NCI-H187 (cell line): ENCODE data around the gene F3.

Experiments
- DNase-seq, 2 experiments: peaks; one replicate each; lab custom pipeline; 2025; lab: John Stamatoyannopoulos, UW

Gene F3

DNA sequence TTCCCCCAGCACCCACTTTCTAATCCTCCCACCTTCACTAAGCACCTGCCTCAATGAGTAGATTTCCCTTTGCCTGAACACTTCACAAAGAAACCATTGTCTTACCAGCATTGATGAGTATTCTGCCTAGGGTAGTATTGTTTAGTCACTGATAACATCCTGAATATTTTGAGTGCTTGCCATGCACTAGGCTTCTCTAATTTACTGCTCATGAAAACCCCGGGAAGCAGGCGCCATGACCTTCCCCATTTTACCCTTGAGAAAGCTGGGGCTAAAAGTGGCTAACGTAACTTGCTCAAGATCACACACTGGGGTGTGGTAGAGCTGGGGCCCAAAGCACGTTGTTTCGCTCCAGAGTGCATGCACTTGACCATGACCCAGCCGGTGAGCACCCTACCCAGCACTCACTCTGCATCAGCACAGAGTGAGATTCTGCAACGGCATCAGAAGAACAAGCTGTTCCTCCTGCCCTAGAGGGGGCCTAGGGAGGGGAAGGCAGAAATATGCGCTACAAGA lies 10.6 kb upstream of the F3 start:
- DNase-seq: no peak

DNA sequence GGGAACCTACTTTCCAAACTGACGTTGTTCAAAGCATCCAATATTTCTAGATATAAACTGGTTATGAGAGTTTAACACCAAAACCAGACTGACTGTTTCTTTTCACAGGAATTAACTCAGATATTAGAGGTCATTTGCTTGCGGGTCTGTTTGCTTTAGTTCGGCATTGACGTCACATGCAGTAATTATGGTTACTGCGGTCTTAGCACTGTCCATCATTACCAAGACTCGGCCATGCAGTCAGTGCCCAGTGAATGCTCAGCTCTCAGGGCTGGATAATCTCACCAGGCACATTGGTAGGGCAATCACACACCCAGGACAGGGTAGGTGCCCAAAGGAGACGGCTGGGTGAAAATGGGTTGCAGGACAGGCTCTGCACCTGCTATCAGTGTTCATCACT lies 9.9 kb upstream of the F3 start:
- DNase-seq: no peak

DNA sequence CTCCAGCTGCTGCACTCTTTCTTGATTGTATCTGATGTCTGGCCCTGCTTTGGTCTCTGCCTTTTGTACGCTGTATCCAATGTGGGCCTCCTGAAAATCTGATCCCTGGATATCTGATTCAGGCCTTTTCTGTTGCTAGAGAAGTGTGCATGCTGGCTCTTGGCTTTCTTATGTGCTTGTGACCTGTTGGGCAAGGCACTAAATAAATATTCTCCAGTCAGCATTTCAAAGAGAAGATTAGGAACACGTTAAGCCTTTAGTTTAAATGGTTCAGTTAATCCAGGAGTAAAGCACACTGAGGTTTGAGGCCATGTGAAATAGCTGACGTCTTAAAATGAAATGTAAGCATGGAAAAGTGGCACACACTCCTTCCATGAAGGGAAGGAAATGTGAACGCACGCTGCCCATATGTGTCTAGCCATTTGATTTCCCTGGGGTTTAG lies 9.3 kb upstream of the F3 start:
- DNase-seq: no peak

DNA sequence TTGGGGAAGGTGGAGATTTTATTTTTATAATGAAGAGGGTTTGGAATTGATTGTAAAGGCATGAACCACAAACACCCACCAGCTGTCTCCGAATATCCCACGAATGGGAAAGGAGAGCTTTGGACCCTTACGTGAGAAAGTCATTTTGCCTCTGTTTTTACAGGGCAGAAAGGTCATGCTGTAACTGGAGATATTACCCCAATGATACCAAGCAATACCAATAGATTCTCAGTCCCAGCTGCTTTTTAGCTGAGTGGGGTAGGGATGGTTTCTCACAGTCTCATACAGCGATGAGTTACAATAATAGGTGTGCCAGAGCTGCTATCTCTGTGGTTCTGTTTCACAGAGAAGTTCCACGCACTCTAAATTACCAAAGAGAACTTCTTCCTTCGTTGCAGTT lies 8.8 kb upstream of the F3 start:
- DNase-seq: no peak

DNA sequence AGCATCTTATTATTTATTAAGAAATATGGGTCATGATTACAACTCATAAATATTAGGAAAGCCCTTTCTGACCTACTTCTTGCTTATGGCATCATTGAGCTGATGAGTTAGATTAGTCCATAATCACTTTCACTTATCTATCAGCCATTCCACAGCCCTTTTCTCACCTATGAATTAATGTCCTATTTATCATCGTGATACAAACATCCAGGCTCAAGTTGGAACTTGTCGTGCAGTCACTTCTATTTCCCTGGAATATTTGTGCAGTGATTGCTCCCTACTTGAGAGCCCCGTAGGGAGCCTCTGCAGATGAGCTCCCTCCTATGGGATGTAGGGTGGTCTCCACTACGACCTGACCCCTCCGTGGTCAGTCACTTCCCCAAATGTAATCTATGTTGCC lies 8.1 kb upstream of the F3 start:
- no peak for DNase-seq

DNA sequence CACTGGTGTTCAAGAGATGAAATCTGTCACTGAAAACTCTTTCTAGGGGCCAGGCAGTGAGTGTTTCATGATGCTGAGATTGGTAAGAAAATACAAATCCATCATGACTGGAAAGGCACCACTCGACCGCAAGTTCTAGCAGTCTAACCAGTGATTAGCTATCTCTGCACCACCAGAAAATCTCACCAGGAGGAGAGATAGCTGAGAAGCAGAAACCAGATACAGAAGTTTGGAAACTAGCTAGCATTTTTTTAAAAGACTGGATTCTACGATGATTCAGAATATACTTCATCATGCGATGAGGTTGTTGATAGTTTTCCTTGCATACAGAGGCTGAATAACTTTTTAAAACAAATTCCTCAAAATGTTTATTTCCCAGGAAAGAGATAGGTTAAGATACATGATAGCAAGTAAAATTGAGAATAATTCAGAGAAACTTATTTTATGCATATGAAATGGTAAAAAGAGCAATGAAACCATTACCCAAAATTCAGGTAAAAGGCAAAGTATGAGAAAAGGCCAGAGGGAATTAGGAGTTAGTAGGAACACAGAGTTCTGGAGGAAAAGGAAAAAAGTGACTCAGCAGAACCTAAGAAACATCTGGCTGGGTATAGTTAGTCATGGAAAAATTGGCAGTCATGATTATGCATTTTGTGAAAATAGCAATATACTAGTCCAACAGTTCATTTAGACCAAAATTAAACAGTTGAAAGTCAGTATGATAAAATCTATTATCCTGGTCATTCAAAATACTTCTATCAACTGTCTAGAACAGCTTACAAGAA lies 3.3 kb upstream of the F3 start:
- no peak for DNase-seq

DNA sequence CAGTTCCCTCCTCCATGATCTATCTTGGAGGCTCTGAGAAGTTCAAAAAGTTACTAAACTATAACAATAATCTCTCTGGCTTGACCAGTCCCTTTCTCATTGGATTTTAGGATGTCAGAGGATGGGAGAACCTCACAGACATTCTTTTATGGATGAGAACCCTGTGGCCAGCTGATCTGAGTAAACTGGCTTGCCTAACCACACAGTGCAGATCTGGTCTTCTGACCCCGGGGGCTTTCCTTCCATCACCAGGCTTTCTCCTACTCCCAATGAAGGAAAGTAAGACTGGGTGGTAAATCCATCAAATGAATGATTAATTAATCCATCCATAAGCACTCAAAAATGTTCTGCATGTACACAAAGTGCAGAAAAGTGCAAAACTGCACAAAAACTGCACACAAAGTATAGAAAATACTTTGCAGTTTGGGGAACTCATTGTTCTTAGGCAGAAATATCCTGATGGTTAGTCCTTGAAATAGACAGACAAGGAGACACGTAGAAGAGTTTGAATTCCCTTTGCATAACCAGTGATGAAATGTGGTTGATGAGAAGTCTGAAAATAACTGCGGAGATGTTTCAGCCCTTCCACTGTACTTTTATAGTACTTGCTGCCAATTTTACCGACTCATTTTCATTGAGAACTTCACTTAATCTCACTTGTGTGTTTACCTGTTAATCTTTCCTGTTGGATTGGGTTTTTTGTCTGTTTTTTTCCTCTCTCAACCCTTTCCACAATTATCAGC lies 2.5 kb upstream of the F3 start:
- no peak for DNase-seq

DNA sequence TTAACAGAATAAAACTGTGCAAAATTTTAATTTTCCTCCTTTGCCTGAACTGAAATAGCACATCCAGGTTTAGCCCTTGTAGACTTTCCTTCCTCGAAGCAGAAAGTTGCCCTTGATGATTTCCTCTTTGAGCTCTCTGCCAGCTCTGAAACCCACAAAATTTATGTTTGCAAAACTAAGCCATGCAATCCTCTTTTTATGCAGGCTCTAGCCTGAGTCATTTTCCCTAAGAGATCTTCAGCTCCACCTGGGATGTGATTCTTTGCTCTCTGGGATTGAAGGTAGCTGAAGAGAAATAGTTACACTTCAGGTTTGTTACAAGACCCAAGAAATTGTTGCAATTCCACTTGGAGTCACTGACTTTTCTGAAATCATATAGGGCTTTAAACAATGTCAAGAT lies 1.4 kb upstream of the F3 start:
- no peak for DNase-seq

DNA sequence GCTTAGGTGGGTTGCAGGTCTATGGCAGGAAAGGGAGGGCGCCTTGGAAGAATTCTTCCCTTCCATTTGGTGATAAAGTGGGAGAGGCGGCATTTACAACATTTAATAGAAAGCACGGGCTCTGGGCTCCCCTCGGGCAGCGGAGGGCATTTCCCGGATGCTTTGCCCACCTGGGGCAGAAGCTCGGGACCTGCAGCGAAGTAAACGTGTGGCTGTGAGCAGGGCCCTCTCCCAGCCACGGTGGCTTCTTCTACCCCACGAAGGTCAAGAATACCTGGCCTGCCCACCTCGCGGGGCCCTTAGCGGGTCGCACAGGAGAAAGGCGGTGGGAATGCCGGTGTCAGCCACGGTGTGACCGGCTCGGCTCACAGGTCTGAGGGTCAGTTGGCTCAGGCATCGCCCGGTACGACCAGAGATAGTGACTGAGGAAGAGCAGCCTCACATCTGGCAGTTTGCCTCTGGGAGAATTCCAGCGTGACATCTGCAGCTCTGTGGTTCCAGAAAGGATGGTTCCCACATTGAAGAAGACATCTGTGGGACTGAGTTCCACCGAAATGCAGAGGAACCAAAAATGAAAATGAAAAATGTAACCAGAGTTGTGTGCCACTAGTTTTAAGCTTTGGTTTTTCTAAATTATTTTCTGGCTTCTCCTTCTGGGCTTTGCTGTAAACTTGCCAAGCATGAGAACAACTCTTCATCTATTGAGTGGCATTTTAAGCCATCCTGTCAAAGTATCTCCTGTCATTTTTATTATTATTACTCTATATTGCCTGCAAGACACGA lies 720 bp upstream of the F3 start:
- no peak for DNase-seq

DNA sequence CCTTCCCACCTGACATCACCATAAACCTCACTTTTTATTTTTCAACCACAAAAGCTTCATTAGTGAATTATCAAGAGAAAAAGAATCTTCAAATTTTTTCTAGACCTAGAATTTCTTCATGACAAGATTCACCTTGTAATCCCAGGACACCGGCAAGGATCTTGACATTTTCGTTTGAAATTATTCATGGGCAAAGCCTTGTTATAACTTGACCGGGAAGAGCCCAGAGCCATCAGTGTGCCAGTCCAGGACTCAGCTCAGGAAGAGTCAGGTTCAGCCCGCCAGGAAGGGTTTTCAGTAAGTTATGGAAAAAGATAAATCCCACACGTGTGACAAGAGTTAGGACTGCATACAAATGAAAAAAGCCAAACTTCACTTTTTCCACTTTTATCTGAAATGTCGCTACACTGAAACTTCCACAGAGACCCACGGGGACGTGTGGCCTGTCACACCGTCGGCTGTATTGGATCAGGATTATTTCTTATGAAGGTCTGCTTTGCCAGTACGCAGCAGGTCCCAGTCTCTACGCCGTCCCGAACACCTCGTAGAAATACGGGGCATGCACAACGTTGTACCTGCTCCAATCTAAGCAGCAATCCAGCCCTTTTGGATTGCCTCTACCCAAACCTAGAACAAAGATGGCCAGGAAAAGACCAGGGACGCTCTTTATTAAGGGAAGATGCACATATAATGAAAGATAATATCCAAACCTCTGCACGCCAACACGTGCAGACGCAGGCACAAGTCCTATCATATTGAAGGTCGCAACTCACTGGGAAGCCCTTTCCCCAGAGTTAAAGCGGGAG lies 916 bp downstream of the F3 start:
- no peak for DNase-seq

DNA sequence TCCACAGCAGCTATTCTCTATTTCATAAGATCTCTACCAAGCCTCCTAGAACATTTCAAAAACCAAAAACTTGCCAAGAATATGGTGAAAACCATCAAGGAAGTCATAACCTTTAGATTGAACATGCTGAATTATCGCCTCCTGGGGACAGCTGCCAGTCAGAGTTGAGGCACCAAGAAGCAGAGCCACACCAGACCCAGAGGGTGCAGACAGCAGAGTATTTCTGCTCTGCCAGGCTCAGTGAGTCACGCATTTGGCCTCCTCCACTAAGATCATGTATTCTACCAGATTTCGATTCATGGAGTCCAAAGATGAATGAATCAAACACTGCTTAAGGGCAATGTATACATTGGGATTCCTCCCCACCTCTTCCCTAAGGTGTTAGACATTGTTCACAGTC lies 2.1 kb downstream of the F3 start:
- no peak for DNase-seq

DNA sequence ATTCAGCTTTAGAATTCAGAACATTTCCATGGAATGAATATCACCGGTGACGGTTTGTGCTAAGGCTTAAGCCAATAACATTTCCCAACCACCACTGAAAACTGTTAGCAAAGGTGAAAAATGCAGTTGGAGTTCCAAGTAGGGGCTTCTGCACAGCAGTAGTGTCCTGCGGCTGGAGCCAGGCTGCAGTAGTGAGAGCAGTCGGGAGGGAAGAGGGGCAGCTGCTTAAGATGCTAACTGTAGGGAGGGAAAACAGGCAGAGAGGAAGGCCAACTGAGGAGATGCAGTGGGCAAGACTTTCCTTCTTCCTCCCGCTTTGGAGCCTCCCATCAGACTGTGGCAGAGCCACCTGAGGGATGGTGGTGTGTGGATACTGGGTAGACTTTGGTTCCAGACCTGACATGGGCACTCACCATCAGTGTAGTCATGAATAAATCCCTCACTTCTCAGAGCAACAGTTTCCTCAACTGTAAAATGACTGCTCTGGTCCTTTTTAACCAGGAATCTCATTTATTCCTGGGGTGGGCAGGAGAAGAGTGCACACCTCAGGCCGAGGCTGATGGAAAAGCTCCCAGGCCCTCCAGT lies 3.2 kb downstream of the F3 start:
- DNase-seq: no peak

DNA sequence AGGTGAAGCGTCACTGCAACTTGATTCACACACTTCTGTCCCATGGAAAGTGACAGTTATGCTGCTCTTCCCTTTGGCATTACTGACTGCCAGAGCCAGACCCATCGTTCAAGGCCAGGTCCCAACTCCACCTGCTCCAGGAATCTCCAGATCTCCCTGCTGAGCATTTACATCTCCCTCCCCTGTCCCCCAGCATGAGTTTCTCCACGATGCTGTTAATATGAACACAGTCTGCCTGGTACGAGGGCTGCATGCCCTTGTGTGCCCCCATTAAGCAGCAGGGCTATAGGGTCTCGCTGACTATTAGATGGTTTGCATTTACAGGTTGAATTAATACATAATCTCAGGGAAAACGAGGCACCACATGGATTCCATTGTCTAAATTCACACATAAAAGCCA lies 4.3 kb downstream of the F3 start:
- no peak for DNase-seq

DNA sequence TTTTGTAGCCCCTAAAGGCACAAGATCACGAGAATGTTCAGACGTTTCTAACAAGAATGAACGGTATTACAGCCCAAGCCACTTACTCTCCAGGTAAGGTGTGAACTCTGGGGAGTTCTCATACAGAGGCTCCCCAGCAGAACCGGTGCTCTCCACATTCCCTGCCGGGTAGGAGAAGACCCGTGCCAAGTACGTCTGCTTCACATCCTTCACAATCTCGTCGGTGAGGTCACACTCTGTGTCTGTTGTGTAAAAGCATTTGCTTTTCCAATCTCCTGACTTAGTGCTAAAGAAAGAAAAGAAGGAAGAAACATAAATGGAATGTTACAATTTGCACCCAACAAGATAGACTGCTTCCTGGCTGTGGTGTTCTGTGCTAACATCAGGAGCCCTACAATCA lies 5.7 kb downstream of the F3 start:
- DNase-seq: no peak

DNA sequence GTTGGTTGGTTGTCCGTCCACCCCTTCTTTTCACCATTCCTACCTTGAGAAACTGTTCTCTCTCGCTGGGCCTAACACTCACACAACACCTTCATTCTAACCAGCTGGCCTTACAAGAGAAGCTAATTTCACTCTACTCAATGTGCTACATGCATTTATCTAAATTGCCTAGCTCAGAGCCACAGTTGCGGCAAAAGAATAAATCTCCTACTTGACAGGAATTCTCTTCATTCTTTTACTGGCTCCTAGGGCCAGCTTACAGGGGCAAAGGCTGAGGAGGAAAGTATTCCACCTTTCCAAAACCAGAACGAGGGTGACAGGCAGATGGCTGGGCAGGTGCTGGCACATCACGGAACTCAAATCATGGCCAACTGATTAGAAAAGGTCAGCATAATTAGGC lies 6.5 kb downstream of the F3 start:
- no peak for DNase-seq

DNA sequence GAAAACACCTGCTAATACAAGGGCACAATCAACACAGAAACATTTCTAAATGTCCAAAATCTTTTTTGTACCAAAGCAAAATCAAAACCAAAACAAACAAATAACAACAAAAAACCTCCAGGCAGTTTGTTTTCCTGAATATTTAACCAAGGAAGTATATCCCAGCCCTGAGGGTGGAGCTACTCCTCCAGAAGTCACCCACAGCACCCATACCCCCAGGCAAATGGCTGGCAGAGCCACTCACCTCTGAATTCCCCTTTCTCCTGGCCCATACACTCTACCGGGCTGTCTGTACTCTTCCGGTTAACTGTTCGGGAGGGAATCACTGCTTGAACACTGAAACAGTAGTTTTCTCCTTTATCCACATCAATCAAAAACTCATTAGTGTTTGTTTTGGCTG lies 9.5 kb downstream of the F3 start:
- DNase-seq: no peak

DNA sequence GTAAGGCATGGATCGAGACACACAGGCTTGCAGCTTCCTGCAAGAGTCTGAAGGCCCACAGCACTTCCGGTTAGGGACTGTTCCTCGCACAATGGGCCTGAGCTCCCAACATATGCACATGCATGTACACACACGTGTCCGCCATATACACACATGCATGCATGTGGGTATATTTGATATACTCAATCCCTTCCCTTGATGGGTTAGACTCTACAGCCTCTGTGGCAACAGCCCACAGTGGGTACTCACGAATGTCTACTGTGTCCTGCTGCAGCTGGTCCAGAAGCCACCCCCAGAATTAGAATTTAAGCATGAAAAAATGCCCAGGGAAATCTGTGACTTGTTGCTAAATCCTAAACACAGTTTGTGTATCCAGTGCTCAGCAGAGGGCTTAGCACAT lies 9.9 kb downstream of the F3 start:
- DNase-seq: no peak

DNA sequence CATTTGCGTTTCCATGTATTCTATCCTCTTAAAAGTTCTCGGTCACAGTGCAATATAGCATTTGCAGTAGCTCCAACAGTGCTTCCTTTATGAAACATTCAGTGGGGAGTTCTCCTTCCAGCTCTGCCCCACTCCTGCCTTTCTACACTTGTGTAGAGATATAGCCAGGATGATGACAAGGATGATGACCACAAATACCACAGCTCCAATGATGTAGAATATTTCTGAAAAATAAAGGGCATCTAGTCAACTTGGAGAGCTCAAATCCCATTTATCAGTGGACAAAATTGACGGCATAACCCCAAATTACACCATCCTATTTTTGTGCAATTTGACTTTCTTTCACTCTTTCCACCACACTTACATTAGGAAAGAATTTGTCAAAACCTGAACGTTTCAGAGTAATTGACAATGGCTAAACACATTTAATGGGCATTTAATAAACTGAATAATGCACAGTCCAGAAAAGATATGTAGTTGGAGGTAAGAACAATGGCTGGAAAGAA lies 11.1 kb downstream of the F3 start:
- no peak for DNase-seq

DNA sequence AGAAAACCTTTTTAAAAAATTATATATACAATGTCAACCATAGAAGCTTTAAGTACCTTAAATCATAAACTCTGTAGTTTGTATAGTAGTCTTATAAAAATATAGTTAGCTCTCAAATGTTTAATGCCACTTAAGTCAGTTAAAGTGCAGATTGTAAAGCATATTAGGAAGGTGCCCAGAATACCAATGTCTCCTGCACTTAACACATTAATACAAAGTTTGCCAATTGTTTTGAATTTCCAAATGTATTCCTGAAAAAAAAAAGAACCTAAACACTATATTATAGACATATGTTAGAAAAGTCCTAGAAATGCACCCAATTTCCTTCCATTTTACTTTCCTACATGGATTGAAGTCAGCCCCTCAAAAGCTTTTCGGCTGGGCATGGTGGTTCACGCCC lies 12.1 kb downstream of the F3 start:
- no peak for DNase-seq

DNA sequence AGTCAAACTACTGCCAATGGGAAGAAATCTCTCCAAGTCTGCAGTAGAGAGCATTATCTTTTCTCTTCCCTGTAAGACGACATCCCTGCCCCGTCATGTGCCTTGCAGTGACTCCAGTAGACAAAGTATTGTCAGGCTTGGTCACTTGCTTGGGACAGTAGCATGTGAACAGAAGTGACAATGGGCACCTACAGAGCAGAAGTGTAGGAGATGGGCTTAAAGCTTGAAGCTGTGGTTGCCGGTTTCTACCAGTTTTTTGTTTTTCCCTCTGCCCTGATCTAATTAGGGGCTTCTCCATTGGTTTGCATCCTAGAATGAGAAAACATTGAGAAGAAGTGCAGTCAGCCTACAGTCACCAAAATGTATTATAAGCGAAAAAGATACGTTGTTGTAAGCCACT lies 12.7 kb downstream of the F3 start:
- DNase-seq: no peak

DNA sequence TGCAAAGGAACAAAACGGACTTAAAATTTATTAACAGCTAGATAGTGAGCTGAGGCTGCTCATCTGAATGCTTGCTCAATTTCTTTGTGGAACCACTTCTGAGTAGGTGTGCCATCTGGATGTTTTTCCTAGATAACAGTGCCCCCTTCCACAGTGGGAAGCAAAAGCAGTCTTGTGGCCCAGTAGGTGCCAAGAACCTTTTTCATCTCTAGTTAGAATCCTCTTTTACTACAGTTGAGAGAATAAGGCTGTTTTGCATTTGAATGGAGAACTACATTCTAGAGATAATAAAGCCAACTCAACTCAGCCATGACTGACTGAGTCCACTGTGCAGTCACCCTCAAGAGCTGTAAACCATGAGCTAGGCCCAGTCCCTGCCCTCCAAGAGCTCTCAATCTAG lies 13.3 kb downstream of the F3 start:
- no peak for DNase-seq
